Central memory CD4-positive, alpha-beta T cell (primary cell): Measurements from ENCODE around the gene MYO10.
"Not testable (repeated sequence)": the region's sequence is repeated elsewhere in the genome, so short reads cannot be mapped to it uniquely, and the experiment has no call there.

ENCODE experiments used
- DNase-seq: peaks from one replicate; pipeline ENCODE4 v3.0.0; 2022

MYO10 gene

DNA sequence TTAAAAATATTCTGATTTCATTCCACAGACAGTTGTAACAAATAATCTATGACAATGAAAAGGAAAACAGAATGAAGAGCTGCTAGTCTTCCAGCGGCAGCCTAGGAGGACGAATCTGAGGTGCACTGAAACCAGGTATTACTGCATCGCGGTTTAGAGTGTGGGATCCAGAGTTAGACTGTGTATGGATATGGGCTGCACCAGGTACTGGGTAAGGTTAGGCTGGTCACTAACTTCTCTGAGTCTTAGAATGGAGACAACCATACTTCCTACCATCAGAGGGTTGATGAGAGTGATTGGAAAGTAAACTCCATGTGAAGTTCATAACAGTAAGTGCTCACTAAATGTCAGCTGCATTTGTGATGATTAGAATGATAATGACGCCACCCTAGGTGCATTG is 158.7 kb downstream of the MYO10 start:
- DNase-seq, result no peak

DNA sequence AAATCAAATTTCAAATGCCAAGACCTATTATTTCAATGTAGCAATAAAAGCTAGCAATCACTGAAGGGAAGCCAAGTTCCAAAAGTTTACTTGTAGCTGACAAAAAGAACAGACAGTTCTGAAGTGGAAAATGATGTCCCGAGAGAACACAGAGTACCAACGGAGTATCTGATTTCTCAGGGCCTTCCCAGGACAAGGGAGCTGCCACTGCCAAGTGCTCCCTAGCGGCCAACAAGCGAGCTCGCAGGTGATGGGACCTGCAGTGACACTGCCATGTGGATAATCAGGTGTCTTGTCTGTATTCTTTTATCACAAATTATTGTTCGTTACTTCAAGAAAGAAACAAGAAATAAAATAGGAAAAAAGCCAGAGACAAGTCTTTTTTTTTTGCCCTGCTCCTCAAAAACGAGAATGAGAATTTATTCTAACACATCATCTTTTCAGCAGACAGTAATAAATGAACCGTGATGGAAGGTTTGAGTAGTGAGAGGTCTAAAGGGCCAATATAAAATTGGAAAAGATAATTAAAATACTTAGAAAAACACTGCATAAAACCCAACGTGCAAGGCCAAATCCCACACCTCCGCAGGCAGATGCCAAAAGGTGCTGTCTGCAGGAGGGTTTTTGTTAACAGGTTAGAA is 159.4 kb downstream of the MYO10 start:
- no peak for DNase-seq

DNA sequence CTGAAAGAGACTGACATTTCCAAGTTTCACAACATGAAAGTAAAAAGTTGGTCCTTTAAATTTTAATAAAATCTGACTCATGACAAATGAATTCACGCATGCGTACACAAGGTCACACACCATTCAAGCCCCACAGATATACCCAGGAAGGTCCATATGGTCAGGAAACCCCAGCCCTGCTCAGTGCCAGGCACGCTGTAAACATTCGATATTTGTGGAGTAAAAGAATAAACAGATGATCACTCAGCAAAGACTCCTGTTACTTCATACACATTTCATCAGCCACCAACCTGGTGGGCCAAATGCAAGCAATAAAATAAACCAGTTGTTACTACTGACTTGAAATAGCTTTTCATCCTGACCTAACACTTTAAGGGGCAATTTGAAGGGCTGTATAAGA is 161.3 kb downstream of the MYO10 start:
- no peak for DNase-seq

DNA sequence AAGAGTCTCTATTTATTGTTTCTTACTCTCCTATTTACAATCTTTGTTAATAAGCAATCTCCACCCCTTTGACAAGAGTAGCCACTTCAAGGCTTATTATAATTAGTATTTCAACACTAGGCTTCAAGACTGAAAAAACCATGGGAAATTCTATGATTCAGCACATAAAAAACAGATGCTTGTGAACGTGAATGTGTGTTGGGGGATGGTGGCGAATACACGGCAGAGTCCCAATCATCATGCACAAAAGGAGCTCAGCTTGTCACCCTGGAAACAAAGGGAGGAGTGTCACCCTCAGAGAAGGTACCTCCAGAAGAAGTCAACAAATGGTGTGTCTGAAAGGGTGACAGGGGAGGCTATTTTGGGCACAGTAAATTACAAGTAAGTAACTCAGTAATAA is 162.1 kb downstream of the MYO10 start:
- DNase-seq, result no peak

DNA sequence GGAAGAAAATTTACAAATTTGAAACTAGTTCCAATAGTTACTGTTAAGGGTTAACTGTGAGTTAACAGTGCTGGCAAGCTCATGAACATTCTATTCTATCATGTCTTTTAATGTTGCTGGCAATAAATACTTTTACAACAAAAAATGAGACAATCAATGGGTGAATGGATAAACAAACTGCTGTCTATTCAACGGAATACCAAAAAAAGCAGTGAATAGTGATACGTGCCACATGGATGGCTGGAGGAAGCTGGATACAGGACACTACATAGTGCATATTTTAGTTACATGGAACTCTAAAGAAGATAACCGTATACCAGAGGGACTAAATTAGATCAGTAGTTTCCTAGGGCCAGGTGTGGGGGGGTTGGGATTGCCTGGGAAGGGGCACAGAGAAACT is 163.5 kb downstream of the MYO10 start:
- no peak for DNase-seq

DNA sequence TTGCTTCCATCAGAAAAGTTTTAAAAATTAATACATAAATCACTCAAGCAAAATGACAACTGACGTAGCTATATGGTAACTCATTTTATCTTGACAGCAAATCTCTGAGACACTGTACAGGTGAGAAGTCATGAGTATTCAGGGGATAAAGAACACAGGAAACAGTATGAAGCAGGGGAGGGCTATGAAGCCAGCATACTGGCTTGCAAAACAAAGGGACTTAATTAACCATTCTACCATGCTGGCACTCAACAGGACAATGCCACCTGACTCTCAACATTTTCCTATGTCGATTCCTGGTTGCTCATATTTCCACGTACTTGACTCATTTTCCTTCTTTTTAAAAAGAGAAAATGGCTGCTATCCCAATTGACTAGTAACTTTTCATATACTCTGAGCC is 167.9 kb downstream of the MYO10 start:
- no peak for DNase-seq

DNA sequence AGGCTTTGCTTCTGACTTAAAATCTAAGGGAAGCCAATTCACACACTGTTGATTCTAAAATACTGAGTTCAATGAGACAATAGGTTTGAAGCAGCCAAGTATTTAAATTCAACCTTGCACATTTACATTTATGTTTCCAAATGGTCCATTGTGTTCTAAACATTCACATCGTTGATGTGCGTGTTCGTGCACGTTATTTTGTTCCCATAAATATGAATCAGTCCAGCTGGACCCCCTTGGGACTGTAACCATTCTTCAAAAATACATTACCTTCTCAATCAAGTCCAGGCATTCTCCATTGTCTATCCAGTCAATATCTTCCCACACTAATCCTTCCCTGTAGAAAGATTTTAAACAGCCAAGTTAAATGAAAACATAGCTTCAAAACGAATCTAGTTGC is 172.9 kb downstream of the MYO10 start:
- no peak for DNase-seq

DNA sequence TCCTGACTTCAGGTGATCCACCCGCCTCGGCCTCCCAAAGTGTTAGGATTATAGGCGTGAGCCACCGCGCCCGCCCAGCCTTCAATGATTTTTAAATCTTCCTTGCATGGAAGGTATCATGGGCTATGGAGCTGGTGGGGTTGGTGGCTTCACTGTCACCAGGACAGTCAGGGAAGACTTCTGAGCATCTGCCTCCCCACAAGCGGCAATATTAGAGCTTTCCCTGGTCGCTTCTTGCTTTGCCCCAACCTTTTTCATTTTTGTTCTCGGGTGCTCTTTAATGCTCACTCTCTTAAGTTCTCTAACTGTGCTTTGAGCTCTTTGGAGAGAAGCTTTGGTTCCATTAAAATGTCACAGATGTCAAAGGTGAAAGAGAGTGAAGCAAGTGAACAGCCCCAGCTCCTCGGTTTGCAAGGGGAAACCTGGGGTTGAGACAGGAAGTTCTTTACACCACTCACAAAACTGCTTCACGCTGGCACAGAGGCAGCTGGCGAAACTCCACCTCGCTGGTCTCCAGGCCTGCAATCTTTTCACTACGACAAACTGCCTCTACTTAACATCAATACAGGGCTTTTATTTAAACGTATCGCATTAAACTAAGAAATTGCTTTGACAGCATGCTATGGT is 176.8 kb downstream of the MYO10 start:
- no peak for DNase-seq

DNA sequence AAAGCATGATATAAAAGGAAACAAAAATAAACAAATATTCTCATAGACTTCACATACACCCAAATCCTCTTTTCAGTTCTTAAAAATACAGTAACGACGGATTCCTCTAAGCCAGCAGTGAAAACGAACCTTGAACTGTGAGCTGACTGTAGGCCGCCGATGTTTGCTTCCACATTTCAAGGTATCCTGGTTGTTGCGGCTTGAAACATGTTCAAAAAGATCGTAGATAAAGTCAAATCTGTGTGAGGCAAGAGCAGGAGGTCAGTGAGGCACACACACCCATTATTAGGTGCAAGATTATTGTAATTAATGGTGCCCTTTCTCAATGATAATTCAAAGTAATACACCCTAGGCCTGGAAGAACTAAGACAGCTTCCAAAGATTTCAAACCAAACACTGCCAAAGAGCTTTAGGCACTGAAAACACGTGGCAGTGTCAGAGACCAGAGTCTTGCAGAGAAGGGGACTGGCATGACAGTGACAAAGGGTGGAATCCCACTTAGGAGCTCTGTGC is 178.0 kb downstream of the MYO10 start:
- no peak for DNase-seq

DNA sequence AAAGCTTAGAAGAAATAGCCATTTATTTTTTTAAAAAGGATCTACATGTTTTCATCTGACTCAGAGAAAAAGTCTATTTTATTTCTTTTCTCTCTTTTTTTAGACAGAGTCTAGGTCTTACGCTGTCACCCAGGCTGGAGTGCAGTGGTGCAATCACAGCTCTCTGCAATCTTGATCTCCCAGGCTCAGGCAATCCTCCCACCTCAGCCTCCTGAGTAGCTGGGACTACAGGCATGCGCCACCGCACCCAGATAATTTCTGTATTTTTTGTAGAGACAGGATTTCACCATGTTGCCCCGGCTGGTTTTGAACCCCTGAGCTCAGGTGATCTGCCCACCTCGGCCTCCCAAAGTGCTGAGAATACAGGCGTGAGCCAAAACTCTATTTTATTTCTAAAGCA is 178.5 kb downstream of the MYO10 start:
- DNase-seq, result not testable (repeated sequence)

DNA sequence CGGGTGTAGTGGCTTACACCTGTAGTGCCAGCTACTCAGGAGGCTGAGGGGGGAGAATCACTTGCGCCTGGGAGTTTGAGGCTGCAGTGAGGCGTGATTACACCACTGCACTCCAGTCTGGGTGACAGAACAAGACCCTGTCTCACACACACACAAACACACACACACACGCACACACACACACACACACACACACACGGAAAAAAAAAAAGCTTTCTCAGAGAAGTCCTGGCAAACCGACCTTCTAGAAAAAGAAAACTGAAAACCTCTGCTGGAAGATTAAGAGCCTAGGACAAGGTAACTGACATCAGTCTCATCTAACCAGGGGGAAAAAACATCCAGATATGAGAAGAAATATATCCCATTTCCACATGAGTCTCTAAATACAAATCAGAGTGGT is 178.9 kb downstream of the MYO10 start:
- no peak for DNase-seq

DNA sequence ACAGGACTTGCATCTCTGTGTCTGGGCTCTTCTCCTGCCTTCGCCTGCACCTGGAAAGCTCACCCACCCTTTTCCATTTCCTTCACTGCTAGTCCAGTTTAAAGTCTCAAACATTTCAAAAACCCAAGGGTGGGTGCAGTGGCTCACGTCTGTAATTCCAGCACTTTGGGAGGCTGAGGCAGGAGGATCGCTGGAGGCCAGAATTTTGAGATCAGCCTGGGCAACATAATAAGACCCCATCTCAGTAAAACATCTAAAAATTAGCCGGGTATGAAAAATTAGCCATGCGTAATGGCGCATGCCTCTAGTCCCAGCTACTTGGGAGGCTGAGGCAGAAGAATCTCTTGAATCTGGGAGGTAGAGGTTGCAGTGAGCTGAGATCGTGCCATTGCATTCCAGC is 179.4 kb downstream of the MYO10 start:
- no peak for DNase-seq

DNA sequence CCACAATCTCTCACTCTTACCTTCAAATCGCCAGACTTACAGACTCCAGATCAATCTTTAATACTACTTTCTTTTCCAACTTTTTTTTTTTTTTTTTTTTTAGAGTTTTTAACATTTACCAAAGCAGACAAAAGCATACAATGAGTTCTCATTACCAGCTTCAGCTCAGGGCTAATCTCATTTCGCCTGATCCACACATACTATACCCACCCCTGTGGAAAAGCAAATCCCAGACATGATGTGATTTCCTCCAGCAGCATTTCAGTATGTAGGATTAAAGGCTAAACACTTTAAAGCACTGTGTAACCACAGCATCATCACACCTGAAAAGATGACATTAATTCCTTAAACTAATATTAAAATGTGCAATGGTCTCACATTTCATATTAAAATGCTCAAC is 180.4 kb downstream of the MYO10 start:
- no peak for DNase-seq

DNA sequence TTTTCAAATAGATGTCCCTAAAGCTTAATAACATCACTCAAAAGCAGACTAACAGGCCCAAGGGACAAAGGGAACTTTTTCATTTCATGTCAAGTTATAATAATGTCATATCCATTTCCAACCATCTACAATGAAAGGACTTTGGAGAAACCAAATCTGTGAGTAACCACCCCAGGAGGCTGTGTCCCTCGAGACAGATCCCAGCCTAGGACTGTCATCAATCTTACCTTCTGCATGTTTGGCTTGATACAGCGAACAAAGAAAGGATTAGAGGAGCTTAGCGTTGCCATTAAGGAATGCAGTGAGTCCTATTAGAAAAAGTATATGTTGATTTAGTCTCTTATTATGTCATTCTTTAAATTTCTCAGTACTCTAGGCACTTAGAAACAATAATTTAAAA is 181.5 kb downstream of the MYO10 start:
- DNase-seq, result no peak

DNA sequence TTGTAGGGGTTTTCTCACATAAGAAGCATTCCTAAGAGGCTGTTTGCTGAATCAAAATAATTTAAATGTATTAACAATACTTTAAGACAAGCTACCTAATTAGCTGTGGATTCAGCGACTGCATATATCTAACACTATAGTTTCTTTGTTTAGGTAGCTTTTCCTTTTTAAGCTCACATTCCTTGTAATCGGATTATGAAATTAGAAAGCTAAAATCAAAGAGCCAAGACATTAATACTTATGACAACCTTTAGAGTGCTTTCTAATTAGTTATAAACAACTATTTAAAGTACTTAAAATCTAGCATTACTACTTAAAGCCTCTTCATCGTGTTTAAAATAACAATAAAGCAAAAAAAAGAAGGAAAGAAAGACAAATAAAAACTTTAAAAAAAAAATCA is 182.0 kb downstream of the MYO10 start:
- no peak for DNase-seq

DNA sequence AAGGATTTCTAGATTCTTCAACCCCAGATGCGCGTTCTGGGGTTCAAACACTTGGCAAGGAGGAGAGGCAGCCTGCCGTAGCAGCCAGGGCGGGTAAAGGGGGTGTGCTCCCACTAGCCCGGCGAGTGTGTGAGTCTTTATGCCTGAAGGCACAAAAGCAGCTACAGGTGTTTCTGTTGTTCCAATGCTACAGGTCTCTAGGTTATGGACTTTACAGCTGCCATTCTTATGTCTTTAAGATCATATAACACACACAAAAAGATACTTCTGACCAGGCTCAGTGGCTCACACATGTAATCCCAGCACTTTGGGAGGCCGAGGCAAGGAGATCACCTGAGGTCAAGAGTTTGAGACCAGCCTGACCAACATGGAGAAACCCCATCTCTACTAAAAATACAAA is 185.6 kb downstream of the MYO10 start:
- no peak for DNase-seq

DNA sequence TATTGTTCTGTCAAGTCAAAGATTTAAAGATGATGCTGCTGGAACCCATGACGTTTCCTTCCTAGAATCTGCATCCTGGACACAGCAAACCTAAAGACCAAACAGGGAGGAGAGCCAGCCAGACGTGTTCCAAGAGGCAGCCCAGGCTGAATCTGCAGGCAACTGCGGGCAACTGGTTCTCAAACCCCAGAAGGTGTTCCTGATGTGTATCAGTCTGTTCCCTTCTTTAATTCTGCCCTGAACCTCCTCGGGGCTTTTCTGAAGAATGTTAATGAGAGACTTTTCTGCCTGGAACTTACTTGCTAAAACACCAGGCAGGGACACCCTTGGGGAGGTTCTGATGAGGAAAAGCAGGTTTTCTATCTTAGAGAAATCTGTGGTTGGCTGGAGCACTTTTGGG is 186.5 kb downstream of the MYO10 start:
- DNase-seq, result no peak

DNA sequence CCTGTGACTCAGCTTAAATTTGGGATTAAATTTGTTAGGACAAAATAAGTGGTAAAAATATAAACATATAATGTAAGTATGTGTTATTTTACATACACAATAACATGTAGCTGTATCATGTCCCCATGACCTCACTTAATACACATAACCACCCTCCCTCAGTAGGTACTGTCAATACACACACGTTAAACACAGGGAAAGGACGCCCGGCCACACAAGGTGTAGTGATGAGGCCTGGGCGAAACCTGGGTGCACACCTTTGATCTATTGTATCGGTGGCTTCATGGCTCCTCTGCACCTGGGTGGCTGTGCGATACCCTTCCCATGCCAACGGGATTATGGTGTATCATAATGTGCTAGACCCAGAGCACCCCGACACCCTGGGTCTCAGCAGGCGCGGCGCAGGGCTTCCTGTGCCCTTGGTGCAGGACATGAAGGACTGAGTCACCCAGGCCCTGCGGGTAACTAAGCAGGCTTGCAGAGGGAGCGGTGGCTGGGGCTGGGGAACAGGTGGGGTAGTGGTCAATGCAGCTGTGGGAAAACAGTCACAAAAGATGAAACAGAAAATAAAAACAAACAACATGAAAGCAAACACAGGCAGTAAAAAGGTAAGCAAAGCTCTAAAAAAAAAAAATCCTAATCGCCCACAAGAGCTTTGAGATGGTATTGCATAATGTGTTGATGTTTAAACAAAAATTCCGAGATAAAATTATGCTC is 191.8 kb downstream of the MYO10 start:
- no peak for DNase-seq

DNA sequence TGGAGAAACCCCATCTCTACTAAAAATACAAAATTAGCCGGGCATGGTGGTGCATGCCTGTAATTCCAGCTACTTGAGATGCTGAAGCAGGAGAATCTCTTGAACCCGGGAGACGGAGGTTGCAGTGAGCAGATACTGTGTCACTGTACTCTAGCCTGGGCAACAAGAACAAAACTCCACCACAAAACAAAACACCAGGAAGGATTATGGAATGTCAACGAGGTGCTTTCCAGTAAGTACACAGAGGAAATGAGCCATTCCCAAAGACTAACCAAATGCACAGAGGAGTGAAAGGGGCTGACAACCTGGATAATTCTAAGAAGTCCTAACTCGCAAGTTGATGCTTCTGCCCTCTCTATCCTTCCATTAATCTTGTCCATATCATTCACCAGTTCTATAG is 193.2 kb downstream of the MYO10 start:
- no peak for DNase-seq

DNA sequence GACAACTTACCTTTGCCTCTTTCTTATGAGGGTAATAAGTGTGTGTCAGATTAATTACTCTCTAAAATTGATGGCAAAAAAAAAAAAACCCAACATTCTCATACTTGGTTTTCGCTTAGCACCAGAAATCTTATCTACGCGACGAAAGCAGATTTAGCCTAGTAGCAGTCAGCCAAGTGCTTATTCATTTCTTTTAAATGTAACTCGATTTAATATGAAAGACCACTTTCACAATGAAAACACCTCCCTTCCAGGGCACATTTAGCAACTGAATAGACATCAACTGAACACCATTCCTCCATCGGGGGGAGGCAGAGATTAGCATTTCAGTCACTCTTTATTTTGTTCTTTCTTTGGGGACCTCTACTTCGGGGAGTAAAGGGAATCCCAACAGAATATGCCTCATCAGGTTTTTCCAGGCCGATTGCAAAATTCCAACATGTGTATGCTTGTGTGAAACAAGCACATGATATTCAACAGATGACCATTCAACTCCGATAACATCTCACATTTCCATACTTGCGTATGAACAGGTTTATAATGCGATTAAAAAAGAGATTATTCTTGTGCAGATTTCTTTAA is 195.2 kb downstream of the MYO10 start:
- DNase-seq, result no peak

DNA sequence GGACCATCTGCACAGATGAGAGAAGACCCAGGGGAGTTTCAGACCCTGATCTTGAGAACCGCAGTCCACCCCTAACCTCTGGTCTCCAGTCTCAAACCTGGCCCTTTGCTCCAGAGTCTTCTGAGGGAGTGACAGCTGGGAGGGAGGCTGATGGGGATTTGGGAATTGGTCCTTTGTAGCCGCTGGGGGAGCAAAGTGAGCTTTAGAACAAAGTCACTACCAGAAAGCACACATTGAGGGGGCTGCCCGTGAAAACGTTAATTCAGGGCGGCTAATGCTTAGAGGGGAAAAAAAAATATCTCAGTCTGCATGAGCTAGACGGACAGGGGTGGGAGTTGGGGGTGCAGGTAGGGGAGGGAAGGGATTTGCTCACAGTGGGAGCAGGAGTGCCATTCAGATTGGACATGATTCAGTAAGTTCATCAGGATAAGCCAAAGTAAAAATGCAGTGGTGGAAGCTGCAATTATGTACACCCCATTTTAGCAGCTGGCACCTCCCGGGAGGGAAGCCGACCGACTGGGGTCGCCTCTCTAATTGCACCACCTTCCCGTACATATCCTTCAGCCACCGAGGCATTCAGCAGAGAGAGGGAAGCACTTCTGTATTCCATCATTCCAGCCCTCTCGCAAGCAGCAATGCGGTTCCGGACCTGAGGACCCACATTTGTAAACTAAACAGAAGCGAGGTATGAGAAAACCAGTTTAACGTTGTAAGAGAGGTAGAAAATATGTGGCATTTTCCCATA is 195.8 kb downstream of the MYO10 start:
- no peak for DNase-seq

DNA sequence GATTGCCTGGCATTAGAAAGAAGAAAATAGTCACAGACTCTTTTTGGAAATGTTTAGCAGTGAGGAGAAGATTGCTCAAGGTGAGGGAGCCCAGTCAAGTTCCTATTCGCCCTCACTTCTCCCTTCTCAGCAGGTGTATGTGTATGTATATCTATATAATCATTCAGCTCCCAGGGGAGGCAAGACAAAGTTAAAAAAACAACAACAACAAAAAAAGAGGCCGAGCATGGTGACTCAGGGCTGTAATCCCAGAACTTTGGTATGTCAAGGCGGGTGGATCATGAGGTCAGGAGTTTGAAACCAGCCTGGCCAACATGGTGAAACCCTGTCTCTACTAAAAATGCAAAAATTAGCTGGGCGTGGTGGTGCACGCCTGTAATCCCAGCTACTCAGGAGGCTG is 197.7 kb downstream of the MYO10 start:
- DNase-seq, result not testable (repeated sequence)
